ENCODE measurements around the gene PAX5. TPM values are rescaled to one million over a fixed set of nuclear protein-coding genes. Genes with fewer than 3 reads are reported as not detected.

The PAX5 gene
- total and polyA plus RNA-seq, 2 of the 13 experiments (the other 11 are each of a cell fraction or from before 2014, with no cell fraction given) = not detected

DNA sequence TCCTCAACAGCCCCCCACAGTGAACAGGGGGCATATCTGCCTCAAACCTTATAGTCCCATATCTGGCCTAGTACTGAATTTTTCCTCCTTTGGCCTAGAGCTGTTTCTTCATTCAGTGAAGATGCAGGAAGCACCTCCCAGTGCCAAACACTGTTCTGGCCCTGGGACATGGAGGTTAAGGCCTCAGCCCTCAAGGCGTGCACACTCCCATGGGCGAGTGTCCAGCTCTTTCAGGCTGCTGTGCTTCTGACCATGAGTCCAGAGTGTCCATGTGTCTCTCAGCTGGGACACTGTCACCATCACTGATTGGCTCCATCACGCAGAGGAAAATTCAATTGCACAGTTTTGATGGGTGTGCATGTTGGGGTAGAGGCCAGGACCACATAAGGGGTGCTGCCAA, 151.5 kb downstream of the PAX5 start (continued):
- TF ChIP-seq, protein P1, sequence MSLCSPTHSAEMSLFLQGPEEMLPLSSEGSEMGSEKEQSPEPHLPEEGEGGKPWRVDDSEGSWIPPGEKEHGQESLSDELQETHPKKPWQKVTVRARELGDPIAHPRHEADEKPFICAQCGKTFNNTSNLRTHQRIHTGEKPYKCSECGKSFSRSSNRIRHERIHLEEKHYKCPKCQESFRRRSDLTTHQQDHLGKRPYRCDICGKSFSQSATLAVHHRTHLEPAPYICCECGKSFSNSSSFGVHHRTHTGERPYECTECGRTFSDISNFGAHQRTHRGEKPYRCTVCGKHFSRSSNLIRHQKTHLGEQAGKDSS (CRISPR knock-in tag; IDR thresholded peaks at IDR 0.05; ENCODE audit: borderline replicate concordance, low read depth) = no peak
- TF ChIP-seq FOXM1 (CRISPR knock-in tag; IDR thresholded peaks at IDR 0.05) (no peak), ZNF256 (CRISPR knock-in tag; conservative IDR thresholded peaks at IDR 0.05) (no peak)

DNA sequence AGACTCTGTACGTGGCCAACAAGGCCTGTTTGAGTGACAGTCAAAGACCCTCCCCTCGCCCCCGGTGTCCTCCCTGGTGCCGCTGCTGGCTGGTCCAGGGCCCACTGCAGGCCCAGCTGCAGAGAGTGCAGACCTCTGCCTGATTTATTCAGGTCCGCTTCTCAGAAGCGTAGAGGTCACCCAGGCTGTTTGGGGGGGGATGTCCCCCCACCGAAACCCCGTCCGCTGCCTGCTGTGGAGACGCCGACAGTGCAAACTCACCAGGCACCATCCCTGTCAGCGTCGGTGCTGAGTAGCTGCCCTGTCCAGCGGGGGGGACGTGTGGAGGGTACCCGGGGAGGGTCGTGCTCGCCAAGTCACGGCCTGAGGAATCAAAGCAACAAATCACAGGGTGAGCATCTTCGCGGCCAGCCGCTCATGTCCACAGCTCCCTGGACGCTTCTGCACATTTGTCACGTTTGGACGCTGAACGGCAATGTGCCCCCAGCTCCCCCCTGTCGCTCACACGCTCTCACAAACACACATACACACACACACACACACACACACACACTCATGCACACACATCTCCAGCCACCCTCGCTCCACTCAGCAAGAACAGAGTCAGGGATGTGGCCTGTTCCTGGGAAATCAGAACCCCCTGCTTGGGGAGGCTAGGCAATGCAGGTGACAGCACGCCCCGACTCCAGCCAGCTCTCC, 152.2 kb downstream of the PAX5 start:
- H4K20me1 ChIP-seq (ENCODE audit: insufficient read depth, low read length) = no peaks in the 10 kb centered on the region
- DNase-seq (ENCODE audit: low spot score) (no peak), ATAC-seq (no peak), FAIRE-seq (no peak)
- no peak overlapping the region for H3K4me3 ChIP-seq (replicated peaks in 1 of 3; ENCODE audit: insufficient read depth in 1 of 3, low read depth in 2 of 3, low read length in 3 of 3)
- ChIA-PET CTCF (ENCODE audit: low intra/inter-chr PET ratio, low total read pairs) (no interaction called here), POLR2A (no interaction called here)
- BruUV-seq (replicated peaks) = no TSS peak
- TF ChIP-seq ZFP36L2 (CRISPR knock-in tag; IDR thresholded peaks at IDR 0.05) (no peak), NCOR1 (IDR thresholded peaks at IDR 0.05; ENCODE audit: borderline replicate concordance, low read length) (no peak), ZBTB42 (CRISPR knock-in tag; IDR thresholded peaks at IDR 0.05) (no peak), RXRB (CRISPR knock-in tag; IDR thresholded peaks at IDR 0.05; ENCODE audit: borderline replicate concordance) (no peak), SYNCRIP (IDR thresholded peaks at IDR 0.05; ENCODE audit: insufficient read depth, low read depth, low read length) (no peak), GTF3A (CRISPR knock-in tag; conservative IDR thresholded peaks at IDR 0.05) (no peak)
- TF ChIP-seq, protein P2, sequence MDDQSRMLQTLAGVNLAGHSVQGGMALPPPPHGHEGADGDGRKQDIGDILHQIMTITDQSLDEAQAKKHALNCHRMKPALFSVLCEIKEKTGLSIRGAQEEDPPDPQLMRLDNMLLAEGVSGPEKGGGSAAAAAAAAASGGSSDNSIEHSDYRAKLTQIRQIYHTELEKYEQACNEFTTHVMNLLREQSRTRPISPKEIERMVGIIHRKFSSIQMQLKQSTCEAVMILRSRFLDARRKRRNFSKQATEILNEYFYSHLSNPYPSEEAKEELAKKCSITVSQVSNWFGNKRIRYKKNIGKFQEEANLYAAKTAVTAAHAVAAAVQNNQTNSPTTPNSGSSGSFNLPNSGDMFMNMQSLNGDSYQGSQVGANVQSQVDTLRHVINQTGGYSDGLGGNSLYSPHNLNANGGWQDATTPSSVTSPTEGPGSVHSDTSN (CRISPR knock-in tag; IDR thresholded peaks at IDR 0.05; ENCODE audit: borderline replicate concordance) = no peak
- TF ChIP-seq, protein P3, sequence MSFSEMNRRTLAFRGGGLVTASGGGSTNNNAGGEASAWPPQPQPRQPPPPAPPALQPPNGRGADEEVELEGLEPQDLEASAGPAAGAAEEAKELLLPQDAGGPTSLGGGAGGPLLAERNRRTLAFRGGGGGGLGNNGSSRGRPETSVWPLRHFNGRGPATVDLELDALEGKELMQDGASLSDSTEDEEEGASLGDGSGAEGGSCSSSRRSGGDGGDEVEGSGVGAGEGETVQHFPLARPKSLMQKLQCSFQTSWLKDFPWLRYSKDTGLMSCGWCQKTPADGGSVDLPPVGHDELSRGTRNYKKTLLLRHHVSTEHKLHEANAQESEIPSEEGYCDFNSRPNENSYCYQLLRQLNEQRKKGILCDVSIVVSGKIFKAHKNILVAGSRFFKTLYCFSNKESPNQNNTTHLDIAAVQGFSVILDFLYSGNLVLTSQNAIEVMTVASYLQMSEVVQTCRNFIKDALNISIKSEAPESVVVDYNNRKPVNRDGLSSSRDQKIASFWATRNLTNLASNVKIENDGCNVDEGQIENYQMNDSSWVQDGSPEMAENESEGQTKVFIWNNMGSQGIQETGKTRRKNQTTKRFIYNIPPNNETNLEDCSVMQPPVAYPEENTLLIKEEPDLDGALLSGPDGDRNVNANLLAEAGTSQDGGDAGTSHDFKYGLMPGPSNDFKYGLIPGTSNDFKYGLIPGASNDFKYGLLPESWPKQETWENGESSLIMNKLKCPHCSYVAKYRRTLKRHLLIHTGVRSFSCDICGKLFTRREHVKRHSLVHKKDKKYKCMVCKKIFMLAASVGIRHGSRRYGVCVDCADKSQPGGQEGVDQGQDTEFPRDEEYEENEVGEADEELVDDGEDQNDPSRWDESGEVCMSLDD (CRISPR knock-in tag; IDR thresholded peaks at IDR 0.05; ENCODE audit: borderline replicate concordance) = no peak
- TF ChIP-seq, protein P4, sequence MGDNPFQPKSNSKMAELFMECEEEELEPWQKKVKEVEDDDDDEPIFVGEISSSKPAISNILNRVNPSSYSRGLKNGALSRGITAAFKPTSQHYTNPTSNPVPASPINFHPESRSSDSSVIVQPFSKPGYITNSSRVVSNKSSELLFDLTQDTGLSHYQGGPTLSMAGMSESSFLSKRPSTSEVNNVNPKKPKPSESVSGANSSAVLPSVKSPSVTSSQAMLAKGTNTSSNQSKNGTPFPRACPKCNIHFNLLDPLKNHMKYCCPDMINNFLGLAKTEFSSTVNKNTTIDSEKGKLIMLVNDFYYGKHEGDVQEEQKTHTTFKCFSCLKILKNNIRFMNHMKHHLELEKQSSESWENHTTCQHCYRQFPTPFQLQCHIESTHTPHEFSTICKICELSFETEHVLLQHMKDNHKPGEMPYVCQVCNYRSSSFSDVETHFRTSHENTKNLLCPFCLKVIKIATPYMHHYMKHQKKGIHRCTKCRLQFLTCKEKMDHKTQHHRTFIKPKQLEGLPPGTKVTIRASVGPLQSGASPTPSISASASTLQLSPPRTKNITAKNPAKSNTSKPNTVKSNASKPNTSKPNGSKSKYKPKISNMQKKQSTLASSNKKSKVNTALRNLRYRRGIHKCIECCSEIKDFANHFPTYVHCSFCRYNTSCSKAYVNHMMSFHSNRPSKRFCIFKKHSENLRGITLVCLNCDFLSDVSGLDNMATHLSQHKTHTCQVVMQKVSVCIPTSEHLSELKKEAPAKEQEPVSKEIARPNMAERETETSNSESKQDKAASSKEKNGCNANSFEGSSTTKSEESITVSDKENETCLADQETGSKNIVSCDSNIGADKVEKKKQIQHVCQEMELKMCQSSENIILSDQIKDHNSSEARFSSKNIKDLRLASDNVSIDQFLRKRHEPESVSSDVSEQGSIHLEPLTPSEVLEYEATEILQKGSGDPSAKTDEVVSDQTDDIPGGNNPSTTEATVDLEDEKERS (CRISPR knock-in tag; IDR thresholded peaks at IDR 0.05) = no peak
- H2AFZ ChIP-seq (ENCODE audit: low read length) = no peak overlapping the region
- H3K9ac ChIP-seq (ENCODE audit: insufficient read depth, low read depth, low read length) = no peak overlapping the region
- no peaks in the 10 kb centered on the region for H3K9me3 ChIP-seq (ENCODE audit: low read length)
- H3K4me1 ChIP-seq (ENCODE audit: insufficient read depth, low read length) = peaks cover 12% of the 10 kb centered on the region; the same call in 1 of the 2 replicates
- in situ Hi-C loops (cut with HindIII; ENCODE audit: extremely low pct_ligation_motif_present, low pct_unique_long_range_greater_than_20kb) (loop anchor here (10.0 kb wide), 1 partner anchor 93 kb away; no protein-coding TSS in a partner anchor), intact Hi-C loops (cut with micrococcal nuclease; ENCODE audit: unreplicated experiment) (no loop called here)
- peaks cover 5 to 49% of the 10 kb centered on the region in 2 experiments for H3K27me3 ChIP-seq (ENCODE audit: control insufficient read depth in 1 of 2, insufficient read depth in 2 of 2, low read length in 2 of 2)
- H3K79me2 ChIP-seq (ENCODE audit: insufficient read depth, low read length) = no peaks in the 10 kb centered on the region
- no peak overlapping the region for H3K4me2 ChIP-seq (ENCODE audit: low read depth, low read length)
- no peak overlapping the region for H3K27ac ChIP-seq (ENCODE audit: extremely low read length, insufficient read depth, low read length)
- H3K36me3 ChIP-seq (replicated peaks in 1 of 2; ENCODE audit: control insufficient read depth in 1 of 2, insufficient read depth in 2 of 2, low read length in 2 of 2) = no peaks in the 10 kb centered on the region
- 39% methylated on average over 18 of the region's 31 CpGs for WGBS (ENCODE audit: low lambda C conversion rate)

All from HepG2 (cell line).